ENCODE measurements around the gene FBXO4.
"Not testable (repeated sequence)": the region's sequence is repeated elsewhere in the genome, so short reads cannot be mapped to it uniquely, and the experiment has no call there.

Gene FBXO4

GRCh38 chr5:41924526-41924871 is 582 bp upstream of the FBXO4 start:
- no peak for DNase-seq

- DNase-seq: no peak
These were observed 472 bp downstream of the FBXO4 start for GRCh38 chr5:41925555-41925951.

DNA sequence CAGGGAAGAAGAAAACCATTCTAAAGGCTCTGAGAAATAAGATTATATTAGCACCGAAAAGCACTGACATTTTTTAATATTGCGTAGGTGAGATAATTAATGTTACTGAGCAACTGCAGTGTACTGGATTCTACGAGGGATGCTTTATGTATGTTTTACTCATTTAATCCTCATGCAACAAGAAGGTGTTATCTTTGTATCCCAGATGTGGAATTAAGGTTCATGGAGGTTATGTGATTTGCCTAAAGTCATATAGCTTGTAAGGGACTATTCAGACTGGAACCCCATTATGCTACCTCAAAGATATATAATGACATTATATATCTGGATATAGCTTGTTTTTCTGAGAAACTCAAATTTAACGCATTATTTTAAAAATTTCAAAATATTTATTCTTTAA is 2.5 kb downstream of the FBXO4 start:
- no peak for DNase-seq

DNA sequence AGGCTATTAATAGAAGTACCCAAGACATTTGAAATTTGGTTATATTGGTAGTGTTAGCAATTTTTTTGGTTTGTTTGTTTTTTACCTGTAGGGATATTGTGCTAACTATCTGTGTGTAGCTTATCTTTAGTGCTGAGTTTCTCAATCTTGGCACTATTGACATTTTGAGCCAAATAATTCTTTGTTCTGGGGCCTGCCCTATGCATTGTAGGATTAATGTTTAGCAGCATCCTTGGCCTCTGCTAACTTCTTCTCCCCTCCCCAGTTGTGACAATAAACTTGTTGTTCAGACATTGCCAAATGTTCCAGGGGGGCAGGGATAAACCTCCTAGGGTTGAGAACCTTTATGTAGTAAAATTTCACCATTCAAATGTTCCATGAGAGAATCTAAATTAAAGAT is 4.0 kb downstream of the FBXO4 start:
- no peak for DNase-seq

GRCh38 chr5:41932770-41933169 is 7.7 kb downstream of the FBXO4 start:
- DNase-seq: no peak

DNA sequence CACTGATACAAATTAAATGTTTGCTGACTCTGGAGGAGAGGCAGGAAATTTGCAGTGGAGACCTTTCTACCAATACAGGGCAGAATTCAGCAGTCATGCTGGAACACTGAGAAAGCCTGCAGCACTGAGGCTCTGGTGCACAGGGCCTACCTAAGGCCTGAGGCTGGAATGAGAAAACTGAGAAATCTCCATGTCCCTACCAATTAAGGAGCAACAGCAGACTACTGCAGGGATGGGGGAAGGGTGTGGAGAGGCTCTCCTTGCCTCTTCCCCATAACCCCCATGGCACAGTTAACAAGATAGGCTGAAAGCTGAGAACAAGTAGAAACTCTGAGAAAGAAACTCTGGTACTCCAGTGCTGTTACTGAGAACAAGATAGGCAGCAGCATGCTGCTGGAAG is 10.5 kb downstream of the FBXO4 start:
- no peak for DNase-seq

DNA sequence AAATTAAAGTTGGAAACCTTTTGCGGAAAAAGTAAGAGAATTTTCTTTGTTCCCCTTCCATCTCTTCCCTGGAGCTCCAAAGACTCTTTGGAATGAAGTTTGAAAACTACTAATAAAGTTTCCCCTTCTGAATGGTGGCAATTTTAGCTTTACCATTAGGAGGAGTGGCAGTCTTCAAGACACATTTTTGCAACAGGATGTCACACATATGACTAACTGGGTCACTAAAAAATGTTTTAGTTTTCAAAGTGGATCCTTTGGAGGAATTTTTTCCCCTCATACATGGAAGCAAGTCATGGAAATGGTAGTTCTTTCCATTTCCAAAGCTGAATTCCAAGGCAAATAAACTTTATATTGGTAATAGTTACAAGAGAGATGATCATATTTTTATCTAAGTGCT is 15.6 kb downstream of the FBXO4 start:
- DNase-seq: no peak

- not testable (repeated sequence) for DNase-seq
These were observed 20.4 kb downstream of the FBXO4 start for GRCh38 chr5:41945332-41945955.

- no peak for DNase-seq
These were observed 26.1 kb downstream of the FBXO4 start for GRCh38 chr5:41951224-41951623.

GRCh38 chr5:41954286-41954685 is 29.2 kb downstream of the FBXO4 start:
- DNase-seq: no peak

DNA sequence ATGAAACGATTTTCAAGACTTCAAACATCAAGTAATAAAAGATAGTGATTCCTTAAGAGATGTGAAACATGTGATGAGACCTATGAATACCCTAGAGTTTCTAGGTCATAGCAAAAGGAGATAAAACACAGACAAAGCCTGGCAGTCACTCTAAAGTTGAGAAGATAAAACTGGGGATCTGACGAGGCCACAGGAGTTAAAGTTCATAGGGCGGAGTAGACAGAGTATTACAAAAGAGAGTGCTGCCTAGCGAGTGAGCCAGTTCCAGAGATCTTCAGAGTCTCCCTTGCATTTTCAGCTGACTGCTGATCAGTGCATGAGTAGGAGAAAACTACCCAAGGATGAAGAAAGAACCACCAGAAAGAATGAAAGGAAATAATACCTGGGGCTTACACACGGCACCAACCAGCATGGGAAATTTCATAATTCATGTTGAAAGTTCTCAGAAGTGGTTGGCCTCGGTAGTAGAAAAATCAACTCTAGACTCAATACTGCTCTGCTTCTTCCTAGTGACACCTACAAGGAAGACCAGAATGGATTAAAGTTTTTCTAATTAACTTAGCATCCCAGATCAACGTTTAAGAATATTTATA is 30.4 kb downstream of the FBXO4 start:
- no peak for DNase-seq

DNA sequence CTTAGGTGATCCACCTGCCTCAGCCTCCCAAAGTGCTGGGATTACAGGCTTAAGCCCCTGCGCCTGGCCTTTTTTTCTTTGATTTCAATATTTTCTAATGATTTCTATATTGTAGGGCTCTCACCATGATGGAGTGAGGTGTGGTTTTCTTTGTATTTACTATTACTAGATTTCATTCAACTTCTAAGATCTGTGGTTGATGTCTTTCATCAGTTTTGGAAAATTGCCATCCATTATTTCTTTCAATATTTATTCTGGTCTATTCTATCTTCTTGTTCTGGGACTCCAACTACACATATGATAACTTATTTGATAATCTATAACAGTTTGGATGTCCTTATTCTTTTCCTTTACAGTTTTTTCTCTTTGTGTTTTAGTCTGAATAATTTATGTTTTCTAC is 31.9 kb downstream of the FBXO4 start:
- DNase-seq: no peak

GRCh38 chr5:41960481-41960880 is 35.4 kb downstream of the FBXO4 start:
- DNase-seq: no peak

GRCh38 chr5:41961736-41962135 is 36.7 kb downstream of the FBXO4 start:
- no peak for DNase-seq

DNA sequence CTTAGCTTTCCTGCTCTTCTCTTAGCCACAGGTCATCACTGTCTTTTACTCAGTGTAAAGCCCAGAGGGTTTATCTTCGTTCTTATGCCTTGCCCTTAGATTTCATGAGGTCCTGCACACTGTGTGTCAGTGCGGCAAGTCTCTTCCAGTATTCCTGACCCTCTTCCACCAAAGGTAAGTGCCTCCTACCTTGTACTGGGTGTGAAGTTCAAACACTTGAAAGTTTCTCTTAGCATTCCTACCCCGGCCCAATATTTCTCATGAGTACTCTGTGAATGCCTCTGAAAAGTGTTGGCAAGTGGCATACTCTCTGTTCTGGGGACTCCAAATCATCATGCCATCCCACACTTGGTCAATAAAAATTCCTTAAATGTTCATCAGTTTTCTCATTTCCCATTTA is 37.4 kb downstream of the FBXO4 start:
- DNase-seq: no peak

GRCh38 chr5:41966401-41967105 is 41.5 kb downstream of the FBXO4 start:
- DNase-seq: no peak

GRCh38 chr5:41967401-41967800 is 42.3 kb downstream of the FBXO4 start:
- no peak for DNase-seq

DNA sequence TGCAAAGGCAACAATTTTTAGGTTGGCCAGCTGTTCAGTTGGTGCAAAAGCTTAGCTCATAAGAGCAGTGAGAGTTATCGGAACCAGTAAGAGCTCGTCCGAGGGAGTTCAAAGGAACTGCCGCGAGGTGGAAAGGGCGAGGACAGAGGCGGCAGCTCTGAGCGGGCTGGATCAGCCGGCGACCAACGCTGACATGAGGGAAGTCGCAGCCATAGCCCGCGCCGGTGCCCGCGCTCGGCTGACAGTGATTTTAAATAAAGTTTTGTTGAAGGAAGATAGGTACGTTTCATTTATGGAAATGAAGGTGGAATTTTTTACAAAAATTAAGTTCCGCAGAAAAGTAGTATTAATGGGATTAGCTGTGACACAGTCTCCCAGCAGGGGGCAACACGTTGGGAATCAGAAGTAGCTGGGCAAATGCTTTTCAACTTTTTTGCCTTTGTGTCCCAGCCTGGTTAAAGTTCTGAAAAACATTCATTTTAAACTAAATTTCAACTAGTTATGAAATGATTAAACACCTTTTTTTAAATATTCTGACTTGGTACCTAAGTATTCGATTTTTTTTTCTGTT is 43.2 kb downstream of the FBXO4 start:
- no peak for DNase-seq

DNA sequence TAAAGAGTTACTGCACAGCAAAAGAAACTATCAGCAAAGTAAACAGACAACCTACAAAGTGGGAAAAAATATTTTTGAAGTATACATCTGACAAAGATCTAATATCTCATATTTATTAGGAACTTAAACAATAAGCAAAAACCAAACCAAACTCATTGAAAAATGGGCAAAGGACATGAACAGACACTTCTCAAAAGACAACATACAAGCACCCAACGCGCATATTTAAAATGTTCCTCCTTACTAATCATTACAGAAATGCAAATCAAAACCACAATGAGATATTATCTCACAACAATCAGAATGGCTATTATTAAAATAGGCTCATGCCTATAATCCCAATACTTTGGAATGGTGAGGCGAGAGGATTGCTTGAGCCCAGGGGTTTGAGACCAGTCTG is 48.0 kb downstream of the FBXO4 start:
- no peak for DNase-seq

DNA sequence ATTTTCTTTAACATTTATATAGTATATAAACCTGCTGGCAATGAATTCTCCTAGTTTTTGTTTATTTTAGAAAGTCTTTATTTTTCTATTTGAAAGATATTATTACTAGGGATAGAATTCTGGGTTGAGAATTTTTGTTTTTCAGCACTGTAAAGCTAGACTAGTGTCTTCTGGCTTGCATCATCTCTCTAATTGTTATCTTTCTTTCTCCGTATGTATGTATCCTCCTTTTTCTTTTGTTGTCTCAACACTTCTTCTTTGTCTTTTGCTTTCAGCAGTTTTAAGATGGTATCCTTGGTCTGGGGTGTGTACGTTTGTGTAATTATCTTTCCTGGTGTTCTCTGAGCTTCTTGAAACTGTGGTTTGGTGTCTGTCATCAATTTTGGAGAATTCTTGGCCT is 48.8 kb downstream of the FBXO4 start:
- DNase-seq: no peak

GRCh38 chr5:41978676-41979075 is 53.6 kb downstream of the FBXO4 start:
- DNase-seq: no peak

GRCh38 chr5:41980396-41980795 is 55.3 kb downstream of the FBXO4 start:
- no peak for DNase-seq

- no peak for DNase-seq
These were observed 55.8 kb downstream of the FBXO4 start for GRCh38 chr5:41980870-41981269.

- not testable (repeated sequence) for DNase-seq
These were observed 57.8 kb downstream of the FBXO4 start for GRCh38 chr5:41982858-41983257.

Data from NCI-H2107 (cell line).